Fibroblast of skin of left quadriceps (primary cell): ENCODE data around the gene SHROOM4.

Source experiments
- DNase-seq, 2 experiments: peaks; one replicate each; pipeline ENCODE4 v3.0.0-alpha.2; 2013; ENCODE audit warnings: low read depth in 2 of 2

Gene SHROOM4

DNA sequence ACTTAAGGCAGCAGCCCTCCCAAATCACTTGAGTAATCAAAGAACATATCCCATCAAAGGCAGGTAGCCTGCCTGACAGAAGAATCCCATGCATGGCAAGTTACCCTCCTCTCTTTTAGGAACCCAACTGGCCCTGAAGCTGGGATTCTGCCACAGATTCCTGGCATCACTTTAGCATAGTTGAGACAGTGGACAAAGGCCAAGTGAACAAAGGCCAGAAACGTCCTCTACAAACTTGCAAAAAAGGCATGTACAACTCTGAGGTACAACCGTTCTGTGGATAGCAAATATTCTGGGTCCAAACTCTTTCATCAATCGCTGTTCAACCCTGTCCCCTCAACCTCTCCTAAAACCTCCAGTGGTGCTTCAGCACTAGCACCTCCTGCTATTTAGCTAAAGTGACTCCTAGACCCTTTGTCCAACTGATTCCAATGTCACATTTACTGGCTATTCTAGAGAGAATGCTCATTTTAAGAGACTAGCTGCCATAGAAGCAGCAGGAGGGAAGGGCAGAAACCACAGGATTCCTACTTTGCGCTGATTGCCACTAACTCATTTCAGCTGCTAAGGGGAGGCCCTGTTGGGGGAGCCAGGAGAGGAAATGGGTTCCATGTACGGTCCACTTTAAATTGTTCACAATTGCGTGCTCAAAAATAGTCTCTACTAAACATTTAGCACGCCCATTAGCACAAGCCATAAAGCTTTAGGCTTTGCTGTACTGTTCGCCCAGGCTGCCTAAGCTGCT, 105.9 kb downstream of the SHROOM4 start:
- DNase-seq, result peak; percentile 58 to 60

DNA sequence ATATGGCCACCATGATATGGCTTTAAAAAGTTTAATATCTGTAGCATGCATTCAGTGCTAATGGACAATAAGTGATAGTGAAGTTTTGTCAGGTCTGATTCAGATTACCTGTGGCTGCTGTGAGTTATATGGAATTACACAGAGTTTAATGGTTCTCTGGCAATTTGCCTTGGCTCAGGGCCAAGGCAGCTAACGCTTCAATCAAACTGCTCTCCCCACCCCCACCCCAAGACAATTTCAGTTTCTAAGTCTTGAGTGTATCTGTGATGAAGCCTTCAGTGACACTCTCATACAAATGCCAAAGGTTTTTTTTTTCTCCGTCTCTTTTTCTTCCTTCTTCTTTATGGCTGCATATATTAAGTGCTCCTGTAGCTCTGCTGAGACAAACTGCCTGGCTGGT, 106.6 kb downstream of the SHROOM4 start:
- DNase-seq, result no peak

DNA sequence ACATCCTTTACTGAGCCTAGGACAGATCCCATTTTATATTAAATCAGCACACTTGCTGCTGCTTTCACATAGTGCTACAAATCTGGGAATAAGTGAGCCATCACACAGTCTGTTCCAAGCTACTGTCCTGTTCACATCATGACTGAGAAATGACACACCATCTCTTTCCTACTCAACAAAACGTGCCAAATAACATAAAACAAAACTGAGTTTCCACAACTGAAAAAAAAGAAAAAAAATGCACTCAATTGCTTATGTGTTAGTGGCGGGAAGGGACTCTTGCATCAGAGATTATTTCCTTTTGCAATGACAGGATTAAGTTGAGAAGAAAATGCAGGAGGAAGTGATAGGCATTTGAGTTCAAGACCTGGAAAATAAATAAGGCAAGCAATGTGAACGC, 109.0 kb downstream of the SHROOM4 start:
- no peak for DNase-seq

DNA sequence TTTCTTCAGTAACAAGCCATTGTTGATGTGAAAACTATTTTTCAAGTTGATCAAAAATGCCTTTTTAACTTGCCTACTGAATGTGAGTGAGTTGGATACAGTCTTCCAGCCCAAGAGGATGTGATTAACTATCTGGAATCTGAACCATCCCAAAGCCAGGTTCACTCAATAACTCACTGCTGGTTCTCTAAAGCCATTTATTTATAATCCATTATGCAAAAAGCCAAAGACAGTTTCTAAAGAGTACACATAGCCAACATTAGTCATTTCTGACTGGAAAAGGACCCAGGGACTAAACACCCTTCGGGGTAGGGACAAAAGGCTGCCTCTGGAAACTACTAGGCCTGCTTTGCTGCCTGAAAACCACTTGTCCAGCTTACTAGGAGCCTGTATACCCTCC, 109.6 kb downstream of the SHROOM4 start:
- no peak for DNase-seq

DNA sequence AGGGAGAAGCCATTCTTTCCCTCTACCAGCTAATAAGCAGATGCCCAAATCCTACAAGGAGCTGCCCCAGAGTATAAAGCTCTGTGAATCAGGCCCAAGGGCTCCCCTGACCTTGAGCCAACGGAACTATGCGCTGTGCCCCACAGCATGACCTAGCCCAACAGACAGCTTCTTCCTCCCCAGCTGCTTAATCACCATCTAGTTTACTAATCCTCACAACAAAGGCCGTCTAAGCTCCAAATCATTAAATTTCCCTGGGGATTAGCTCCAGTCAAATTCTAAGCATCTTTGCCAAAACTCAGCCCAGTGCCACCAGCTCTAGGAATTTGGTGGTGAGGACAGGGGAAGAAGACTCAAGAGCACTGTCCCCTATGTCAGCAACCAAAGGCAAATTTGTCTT, 113.1 kb downstream of the SHROOM4 start:
- no peak for DNase-seq

DNA sequence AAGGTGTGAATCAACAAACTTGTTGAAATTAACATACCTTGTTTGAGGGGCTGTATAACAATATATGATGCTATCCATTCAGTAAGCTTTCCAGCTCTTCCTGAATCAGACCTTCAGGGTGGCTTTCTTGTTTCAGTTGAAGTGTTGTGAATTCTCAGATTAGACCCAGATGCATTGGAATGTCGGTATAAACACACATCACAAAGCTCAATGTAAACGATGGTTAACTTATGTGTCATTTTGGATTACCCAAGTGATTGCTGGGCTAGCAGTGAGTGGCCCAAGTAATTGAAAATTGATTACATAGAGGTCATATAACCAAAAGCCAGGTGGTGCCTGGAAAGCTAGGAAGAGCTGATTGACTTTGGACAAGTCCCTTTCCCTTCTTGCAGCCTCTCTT, 115.0 kb downstream of the SHROOM4 start:
- no peak for DNase-seq

DNA sequence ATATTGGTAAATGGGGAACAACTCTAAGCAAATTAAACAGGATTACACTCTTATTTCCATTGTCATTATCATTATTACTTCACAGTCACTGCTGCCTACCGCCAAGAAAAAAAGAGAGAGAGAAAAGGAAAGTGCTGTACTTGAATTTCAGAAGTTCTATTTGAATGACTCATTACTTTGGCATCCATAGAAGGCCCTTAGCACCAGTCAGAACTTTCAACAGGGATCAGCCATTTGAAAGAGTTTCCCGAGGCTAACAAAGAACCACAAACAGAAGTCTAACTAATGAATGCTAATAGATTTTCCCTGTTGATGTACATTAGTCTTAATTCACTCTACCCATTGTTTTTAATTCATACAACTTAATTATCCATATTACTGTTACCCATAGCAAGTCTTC, 116.3 kb downstream of the SHROOM4 start:
- DNase-seq, result peak; percentile 65 to 68

DNA sequence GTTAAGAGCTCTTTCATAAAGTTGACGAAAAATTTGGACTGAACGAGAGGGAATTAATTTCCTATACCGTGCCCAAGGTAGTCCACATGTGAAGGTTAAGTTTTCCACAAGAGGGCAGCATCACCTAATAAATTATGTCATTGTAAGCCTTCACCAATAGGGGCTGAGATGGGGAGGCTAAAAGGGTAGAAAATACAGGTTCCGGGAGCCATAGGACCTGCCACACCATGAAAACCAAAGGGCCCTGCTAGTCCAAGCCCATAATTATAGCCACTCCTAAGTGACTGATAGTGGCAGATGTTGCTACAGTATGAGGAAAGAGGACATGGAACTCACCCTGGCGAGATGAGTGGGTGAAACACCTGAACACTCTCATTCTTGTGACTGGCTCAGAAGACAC, 122.2 kb downstream of the SHROOM4 start:
- no peak for DNase-seq

DNA sequence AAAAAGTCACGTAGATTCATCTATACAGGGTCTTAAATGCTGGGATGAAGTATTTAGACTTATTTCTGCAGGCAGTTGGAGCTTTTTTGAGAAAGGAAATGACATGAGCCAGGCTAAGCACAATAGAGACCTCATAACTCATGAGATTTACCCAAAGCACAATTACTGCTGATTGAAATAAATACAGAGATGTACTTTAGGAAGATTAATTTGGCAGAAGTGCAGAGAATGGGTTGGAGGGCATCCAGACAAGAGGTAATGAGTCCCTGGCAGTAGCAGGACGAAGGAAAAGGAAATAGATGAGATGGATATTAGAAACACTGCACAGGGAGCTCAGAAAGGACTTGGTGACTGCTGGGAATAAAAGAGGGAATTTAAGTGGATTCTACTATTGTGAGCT, 129.1 kb downstream of the SHROOM4 start:
- DNase-seq, result no peak

DNA sequence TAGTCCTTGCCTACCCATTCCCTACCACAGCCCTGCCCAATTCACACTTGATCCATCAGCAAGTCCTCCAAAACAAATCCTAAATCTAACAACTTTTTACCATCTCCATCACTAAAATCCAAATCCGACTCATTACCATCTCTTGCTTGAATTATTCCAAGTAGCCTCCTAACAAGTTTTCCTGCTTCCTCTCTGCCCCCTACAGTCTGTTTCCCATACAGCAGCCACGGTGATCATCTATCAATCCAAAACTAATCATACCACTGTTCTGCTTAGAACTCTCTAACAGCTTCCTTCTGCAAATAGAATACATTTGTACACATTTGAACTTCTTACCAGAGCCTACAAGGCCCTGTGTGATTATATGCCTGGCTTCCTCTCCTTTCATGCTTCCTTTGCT, 133.0 kb downstream of the SHROOM4 start:
- no peak for DNase-seq

DNA sequence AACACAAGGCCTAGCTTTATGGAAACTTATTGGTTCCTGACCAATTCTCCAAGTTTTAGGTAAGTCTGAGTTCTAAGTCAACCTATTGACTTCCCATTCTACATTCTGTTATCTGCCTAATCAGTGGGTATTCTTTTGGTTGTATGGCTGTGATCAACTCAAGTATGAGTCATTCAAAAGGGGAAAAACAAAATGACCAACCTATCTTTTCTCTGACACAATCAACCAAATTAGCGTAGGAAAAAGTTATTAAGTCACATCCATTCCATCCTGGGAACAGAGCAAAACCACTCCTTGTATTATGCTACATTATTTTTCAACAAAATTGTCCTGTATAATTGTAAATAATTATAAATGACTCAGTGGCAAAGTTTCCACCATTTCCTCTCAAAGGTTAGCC, 136.2 kb downstream of the SHROOM4 start:
- DNase-seq, result no peak

DNA sequence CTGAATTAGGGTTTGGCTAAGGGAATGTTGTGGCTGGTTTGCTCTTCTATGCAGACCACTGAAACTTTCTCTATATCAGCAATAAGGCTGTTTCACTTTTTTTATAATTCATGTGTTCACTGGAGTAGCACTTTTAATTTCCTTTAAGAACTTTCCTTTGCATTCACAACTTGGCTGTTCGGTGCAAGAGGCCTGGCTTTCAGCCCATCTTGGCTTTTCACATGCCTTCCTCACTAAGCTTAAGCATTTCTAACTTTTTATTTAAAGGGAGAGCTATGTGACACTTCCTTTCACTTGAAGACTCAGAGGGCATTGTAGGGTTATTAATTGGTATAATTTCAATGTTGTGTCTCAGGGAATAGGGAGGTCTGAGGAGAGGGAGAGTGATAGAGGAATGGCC, 142.3 kb downstream of the SHROOM4 start:
- no peak for DNase-seq

DNA sequence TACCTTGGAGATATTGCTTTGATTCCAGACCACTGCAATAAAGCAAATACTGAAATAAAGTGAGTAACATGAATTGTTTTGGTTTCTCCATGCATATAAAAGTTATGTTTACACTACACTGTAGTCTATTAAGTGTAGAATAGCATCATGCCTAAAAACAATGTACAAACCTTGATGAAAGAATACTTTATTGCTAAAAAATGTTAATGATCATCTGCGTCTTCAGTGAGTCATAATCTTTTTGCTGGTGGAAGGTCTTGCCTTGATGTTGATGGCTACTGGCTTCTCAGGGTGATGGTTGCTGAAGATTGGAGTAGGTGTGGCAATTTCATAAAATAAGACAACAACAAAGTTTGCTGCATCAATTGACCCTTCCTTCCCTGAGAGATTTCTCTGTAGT, 145.1 kb downstream of the SHROOM4 start:
- no peak for DNase-seq

DNA sequence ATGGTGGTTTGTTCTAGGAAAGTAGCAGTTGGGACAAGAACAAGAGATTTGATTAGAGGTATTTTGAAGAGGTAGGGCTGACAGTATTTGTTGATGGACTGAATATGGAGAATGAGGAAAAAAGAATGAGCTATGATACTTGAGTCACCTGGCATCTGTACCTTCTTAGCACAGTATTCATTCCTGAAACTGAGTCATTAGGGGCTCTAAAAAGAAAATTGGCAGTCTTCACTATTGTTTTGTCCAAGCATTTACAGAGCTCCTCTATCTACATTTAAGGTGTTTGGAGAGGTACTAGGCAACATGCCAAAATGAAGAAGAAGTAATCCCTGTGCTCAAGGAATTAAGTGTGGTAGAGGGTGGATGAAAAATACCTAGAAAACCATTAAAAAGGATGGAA, 165.8 kb downstream of the SHROOM4 start:
- DNase-seq, result peak in 1 of 2 experiments; percentile 0

DNA sequence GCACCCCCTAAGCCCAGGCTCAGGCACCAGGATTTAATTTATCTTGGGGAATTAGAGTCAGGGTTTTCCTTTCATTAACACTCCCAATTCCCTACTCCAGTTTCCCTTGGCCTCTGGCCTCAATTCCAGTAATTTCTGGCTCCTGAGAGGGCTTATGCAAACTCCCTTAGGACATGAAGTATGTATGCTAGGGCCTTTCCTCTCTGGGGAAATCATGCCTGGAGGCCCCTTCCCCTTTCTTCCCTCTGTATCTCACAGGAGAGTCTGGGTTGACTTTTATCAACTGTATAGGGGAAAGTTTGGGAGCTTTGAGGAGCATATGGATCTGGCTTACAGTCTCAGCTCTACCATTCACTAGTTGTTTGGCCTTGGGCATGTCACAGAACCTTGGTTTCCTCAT, 169.5 kb downstream of the SHROOM4 start:
- no peak for DNase-seq

DNA sequence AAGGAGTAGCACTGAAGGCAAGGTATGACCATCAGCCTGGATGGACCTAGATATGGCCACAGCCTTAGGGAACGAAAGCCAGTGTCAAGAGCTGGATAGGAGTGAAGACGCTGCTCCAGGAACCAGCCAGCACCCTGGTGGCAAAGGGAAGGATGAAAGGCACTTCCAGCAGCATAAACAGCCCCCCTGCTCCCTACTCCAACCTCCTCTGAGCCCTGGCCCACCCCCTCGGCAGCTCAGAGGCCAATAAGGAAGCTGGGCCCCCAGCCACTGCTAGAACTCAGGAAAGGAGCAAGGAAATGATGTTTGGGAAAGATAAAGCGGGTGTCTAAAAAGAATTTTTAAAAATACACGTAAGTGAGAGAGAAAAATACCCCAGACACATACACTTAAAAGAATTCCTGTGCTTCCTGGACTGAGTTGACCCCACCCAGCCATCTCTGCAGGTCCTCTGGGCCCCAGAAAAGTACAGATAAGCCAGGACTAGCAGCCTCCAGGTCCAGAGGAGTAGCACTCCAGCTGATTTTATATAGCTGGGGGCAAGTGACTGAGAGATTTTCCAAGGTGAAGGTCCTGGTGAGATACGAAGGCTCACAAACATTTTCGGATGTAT, 170.4 kb downstream of the SHROOM4 start:
- DNase-seq, result no peak

DNA sequence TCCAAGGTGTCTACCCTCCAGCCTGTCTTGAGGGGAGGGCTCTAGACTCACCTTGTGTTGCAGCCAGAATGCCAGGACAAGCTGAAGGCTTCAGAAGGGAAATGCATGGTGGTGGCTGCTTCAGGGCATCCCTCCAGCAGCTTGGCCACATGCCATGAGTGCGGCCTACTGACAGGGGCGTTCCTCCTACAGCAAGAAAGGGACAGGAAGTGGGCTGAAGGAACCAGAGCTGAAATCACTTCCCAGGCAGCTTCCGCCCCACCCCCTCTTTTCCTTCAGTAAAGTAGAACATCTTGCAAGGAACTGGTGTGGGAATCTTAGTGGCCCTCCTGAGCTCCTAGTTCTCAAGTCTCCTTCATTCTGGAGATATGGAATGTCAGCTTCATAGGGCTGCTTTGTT, 175.9 kb downstream of the SHROOM4 start:
- no peak for DNase-seq

DNA sequence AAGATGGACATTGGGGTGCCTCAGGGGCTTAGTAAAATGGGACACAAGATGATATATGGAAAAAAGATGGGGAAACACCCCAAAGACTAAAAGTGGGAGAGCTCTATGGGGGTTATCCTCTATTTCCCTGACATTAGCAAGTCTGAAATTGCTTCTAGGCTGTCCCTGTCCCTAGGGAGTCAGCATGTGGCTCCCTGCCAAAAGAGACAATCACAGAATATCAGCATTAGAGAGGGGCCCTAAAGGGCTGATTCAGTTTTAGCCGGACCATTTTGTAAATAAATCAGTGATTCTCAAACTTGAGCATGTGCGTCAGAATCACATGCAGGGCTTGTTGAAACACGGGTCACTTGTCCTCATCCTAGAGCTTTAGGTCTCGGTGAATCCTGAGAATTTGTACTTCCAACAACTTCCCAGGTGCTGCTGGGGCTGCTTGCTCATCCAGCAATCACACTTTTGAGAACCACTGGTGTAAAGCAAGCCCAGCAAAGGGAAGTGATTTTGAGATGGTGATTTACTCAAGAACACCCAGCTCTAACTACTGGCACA, 178.1 kb downstream of the SHROOM4 start:
- DNase-seq, result no peak

DNA sequence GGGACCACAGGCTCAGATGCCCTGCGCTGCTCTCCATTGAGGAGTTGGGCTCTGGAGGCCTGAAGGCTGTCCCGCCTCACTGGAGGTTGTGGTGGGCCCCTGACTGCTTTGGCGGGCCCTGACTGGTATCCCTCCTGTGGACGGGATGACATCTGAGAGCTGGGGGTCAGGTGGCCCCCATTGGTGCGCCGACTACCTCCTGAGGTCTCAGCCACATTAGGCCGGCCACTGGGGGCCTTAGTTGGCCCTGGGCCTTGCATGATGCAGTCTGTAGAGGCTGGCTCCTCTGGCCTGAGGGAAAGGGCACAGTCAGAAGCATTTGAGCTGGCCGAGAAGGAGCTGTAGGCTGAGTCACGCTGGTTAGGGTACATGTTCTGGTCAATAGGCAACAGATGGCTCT, 178.8 kb downstream of the SHROOM4 start:
- no peak for DNase-seq

DNA sequence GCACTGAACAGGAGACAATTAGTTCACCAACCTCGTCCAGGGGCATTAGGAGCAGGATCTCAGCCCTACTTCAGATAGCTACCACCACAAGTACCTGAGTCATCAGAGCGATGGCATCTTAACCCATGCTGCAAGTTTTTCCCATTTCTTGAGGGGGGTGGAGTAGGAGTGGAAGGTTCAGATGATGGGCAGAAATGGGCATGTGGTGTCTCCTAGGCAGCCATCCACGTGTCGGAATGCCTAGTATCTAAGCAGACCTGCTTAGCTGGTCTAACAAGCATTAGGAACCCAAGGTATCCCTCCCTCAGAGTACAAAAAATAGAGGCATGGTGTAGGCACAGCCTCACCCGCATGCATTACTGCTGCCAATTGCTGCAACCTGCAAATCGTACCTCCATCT, 184.2 kb downstream of the SHROOM4 start:
- DNase-seq, result no peak

DNA sequence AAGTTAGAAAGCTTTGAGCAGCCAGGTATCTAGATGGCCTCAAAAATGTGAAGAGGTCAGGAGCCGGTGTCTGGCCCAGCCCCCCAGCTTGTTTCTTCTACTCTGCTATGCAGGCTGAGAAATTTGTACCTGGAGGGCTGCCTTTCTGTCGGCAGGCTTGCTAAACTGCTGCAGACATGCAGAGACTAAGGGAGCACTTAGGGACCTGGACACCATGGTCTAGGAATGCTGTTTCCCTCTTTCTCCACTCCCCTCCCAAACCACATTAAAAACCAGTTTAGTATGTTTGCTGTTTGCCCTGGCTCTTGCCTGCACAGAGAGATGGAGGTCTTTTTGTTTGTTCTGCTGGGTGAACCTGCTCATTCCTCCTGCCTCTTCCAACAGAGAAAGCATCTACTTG, 186.3 kb downstream of the SHROOM4 start:
- no peak for DNase-seq

DNA sequence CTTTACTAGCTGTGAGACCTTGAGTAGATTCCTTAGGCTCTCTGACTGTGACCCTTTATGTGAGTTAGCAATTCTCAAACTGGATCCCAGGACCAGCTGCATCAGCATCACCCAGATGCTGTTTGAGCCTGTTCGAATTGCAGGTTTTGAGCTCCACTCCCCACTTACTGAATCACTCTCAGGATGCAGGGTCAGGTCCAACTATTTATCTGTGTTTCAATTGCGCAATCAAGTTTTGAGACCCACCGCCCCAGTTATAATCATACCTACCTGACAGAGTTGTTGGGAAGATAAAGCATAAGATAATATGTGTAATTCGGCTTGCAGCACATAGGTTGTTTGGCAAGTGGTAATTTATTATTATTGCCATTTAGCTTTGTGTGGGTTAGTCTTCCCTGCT, 187.6 kb downstream of the SHROOM4 start:
- DNase-seq, result no peak

DNA sequence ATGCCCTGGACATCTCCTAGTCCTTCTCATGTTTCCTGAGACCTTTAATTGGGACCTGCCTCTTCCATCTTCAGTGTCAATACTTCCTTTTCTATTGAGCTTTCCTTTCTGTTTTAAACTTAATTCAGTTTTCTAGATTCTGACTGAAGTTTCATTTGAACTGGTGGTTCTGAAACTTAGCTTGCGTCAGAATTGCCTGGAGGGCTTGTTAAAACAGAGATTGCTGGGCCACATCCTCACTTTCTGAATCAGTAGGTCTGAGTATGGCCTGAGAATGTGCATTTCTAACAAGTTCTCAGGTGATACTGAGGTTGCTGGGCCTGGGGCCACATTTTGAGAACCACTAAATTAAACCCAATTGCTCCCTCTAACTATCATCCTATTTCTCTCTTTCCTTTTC, 191.2 kb downstream of the SHROOM4 start:
- no peak for DNase-seq
